GM23338 (cell line): Measurements from ENCODE around the gene G6PC3. TPM values are rescaled to one million over a fixed set of nuclear protein-coding genes. Genes with fewer than 3 reads are reported as not detected.

Source experiments
- ATAC-seq: fragments of 200-7000 bp; cut with Tn5 transposase; 3 replicates; pipeline ENCODE4 v1.9.1; 2020
- DNase-seq: peaks from one replicate; pipeline ENCODE4 v3.0.0-alpha.2; 2015; ENCODE audit warnings: low spot score
- H2AFZ ChIP-seq: fragments of 200-600 bp; sonication (generic); 2 replicates; pipeline ENCODE4 v1.8.0; 2016; ENCODE audit warnings: antibody characterized with exemption, mild to moderate bottlenecking, moderate library complexity
- H3F3A ChIP-seq: fragments of 200-600 bp; sonication (generic); replicated peaks from 2 replicates; pipeline ENCODE4 v1.8.0; 2017; ENCODE audit warnings: antibody characterized with exemption, mixed run types, low read depth
- H3K27ac ChIP-seq: fragments of 200-600 bp; sonication (generic); 2 replicates; pipeline ENCODE4 v1.6.1; 2016; ENCODE audit warnings: low read depth
- H3K27me3 ChIP-seq: fragments of 200-600 bp; sonication (generic); 2 replicates; pipeline ENCODE4 v1.8.0; 2016; ENCODE audit warnings: mild to moderate bottlenecking, mixed run types, moderate library complexity; ENCODE audit not compliant: insufficient read depth
- H3K36me3 ChIP-seq: fragments of 200-600 bp; sonication (generic); 2 replicates; pipeline ENCODE4 v1.8.0; 2016; ENCODE audit warnings: mild to moderate bottlenecking; ENCODE audit not compliant: insufficient read depth
- H3K4me1 ChIP-seq: fragments of 200-600 bp; sonication (generic); 2 replicates; pipeline ENCODE4 v1.8.0; 2016; ENCODE audit warnings: mild to moderate bottlenecking, moderate library complexity; ENCODE audit not compliant: insufficient read depth
- H3K4me2 ChIP-seq: fragments of 200-600 bp; sonication (generic); 2 replicates; pipeline ENCODE4 v1.7.1; 2017; ENCODE audit warnings: mixed run types
- H3K4me3 ChIP-seq: fragments of 200-600 bp; sonication (generic); 2 replicates; pipeline ENCODE4 v1.6.1; 2016; ENCODE audit warnings: mixed run types
- H3K79me2 ChIP-seq: fragments of 200-600 bp; sonication (generic); replicated peaks from 2 replicates; pipeline ENCODE4 v1.8.0; 2017; ENCODE audit warnings: mild to moderate bottlenecking; ENCODE audit not compliant: insufficient read depth
- H3K9me2 ChIP-seq: fragments of 200-600 bp; sonication (generic); 2 replicates; pipeline ENCODE4 v1.8.0; 2017; ENCODE audit not compliant: insufficient read depth
- H4K20me1 ChIP-seq: fragments of 200-600 bp; sonication (generic); replicated peaks from 2 replicates; pipeline ENCODE4 v1.8.0; 2017; ENCODE audit warnings: mild to moderate bottlenecking; ENCODE audit not compliant: insufficient read depth
- H3K27ac Mint-ChIP-seq: 2 replicates; pipeline ENCODE4 v1.8.0; 2020; ENCODE audit warnings: inconsistent platforms, mild to moderate bottlenecking, moderate library complexity, mixed read lengths
- H3K27me3 Mint-ChIP-seq: 3 replicates; pipeline ENCODE4 v1.8.0; 2022; ENCODE audit warnings: low read depth, mild to moderate bottlenecking, moderate library complexity, mixed read lengths, inconsistent platforms; ENCODE audit not compliant: insufficient read depth, poor library complexity
- H3K36me3 Mint-ChIP-seq: 3 replicates; pipeline ENCODE4 v1.8.0; 2021; ENCODE audit warnings: low read depth, mild to moderate bottlenecking, inconsistent platforms, moderate library complexity, mixed read lengths
- H3K4me1 Mint-ChIP-seq: 3 replicates; pipeline ENCODE4 v1.8.0; 2020; ENCODE audit warnings: mild to moderate bottlenecking, inconsistent platforms, mixed read lengths
- H3K4me3 Mint-ChIP-seq: 3 replicates; pipeline ENCODE4 v1.8.0; 2021; ENCODE audit warnings: moderate library complexity, mild to moderate bottlenecking, inconsistent platforms, mixed read lengths
- H3K9me3 Mint-ChIP-seq: 3 replicates; pipeline ENCODE4 v1.8.0; 2020; ENCODE audit warnings: moderate library complexity, mild to moderate bottlenecking, inconsistent platforms, mixed read lengths
- CREB1 ChIP-seq: fragments of 250-450 bp; sonication (Bioruptor Pico); IDR thresholded peaks from 2 replicates; pipeline ENCODE4 v1.5.0; 2020; ENCODE audit warnings: low read depth, mild to moderate bottlenecking, moderate library complexity
- EZH2 ChIP-seq: fragments of 200-600 bp; sonication (generic); IDR thresholded peaks from one replicate; pipeline ENCODE4 v1.8.0; 2017; ENCODE audit warnings: antibody characterized with exemption, mild to moderate bottlenecking, low read depth; ENCODE audit not compliant: unreplicated experiment
- EZH2phosphoT487 ChIP-seq: fragments of 200-600 bp; sonication (generic); IDR thresholded peaks from one replicate; pipeline ENCODE4 v1.8.1; 2018; ENCODE audit warnings: antibody characterized with exemption; ENCODE audit not compliant: unreplicated experiment
- JUNB ChIP-seq: IDR thresholded peaks from one replicate; pipeline ENCODE4 v1.6.1; 2016; ENCODE audit warnings: antibody characterized with exemption; ENCODE audit not compliant: unreplicated experiment
- NANOG ChIP-seq: IDR thresholded peaks from 2 replicates; pipeline ENCODE4 v1.6.1; 2016; ENCODE audit warnings: antibody characterized with exemption, borderline replicate concordance
- POLR2AphosphoS5 ChIP-seq: IDR thresholded peaks from 2 replicates; pipeline ENCODE4 v1.6.1; 2016; ENCODE audit warnings: antibody characterized with exemption, low read depth
- REST ChIP-seq: IDR thresholded peaks from one replicate; pipeline ENCODE4 v1.6.1; 2018; ENCODE audit warnings: antibody characterized with exemption; ENCODE audit not compliant: unreplicated experiment
- STAT1 ChIP-seq: IDR thresholded peaks from one replicate; pipeline ENCODE4 v1.6.1; 2016; ENCODE audit warnings: antibody characterized with exemption; ENCODE audit not compliant: unreplicated experiment
- ZNF114 ChIP-seq: fragments of 250-450 bp; sonication (Bioruptor Pico); IDR thresholded peaks from 2 replicates; pipeline ENCODE4 v1.5.0; 2020; ENCODE audit warnings: mild to moderate bottlenecking, moderate library complexity
- ZNF331 ChIP-seq: fragments of 250-450 bp; sonication (Bioruptor Pico); IDR thresholded peaks from 2 replicates; pipeline ENCODE4 v1.5.0; 2020; ENCODE audit warnings: low read depth, mild to moderate bottlenecking, moderate library complexity
- polyA plus RNA-seq: library from polyadenylated mRNA; unstranded; fragments of >200 nt; fragmentation: Nextera tagmentation; extraction: Ambion mirVana; gene quantifications from 2 replicates; pipeline ENCODE4 v1.2.1, GENCODE V29; 2016
- total RNA-seq: library from RNA; depleted of rRNA; stranded (reverse); fragments of >200 nt; shearing (Covaris generic); gene quantifications from 2 replicates; pipeline ENCODE4 v1.2.3, GENCODE V29; 2014
- TF ChIP-seq, protein P1 (sequence below), 2 experiments: fragments of 200-600 bp in 1 of 2; sonication (generic) in 1 of 2; conservative IDR thresholded peaks; 2 replicates each; pipeline versions ENCODE4 v1.5.1 to v1.6.1; 2016 to 2017; ENCODE audit warnings: antibody characterized with exemption in 2 of 2, low read depth in 2 of 2, mild to moderate bottlenecking in 2 of 2, moderate library complexity in 1 of 2
- TF ChIP-seq, protein P2 (sequence below): fragments of 250-450 bp; sonication (Bioruptor Pico); IDR thresholded peaks from 2 replicates; pipeline ENCODE4 v1.5.0; 2020; ENCODE audit warnings: mild to moderate bottlenecking, moderate library complexity
- TF ChIP-seq, protein P3 (sequence below): IDR thresholded peaks from 2 replicates; pipeline ENCODE4 v1.6.1; 2016; ENCODE audit warnings: antibody characterized with exemption

The G6PC3 gene
- total and polyA plus RNA-seq, 2 experiments from 2014 or later = 112 to 143 TPM

DNA sequence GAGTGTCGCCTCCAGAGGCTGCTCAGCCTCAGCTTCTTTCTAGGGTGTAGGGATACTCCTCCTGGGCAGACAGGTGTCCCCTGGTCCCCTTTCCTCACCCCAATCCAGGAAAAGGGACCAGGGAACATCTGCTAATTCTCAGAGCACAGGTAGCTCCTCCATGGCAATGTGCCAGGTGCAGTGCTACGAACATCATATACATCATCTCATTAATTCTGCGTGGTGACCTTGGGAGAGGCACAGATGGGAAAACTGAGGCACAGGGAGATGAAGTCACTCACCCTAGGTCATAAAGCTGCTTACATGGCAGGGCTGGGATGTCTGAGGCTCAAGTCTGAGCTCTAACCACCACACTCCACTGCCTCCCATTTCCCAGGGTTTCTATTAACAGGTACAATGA is 41.2 kb downstream of the G6PC3 start:
- no peak for TF ChIP-seq JUNB
- no peak for TF ChIP-seq NANOG
- no peak for TF ChIP-seq CREB1
- TF ChIP-seq, protein P1, sequence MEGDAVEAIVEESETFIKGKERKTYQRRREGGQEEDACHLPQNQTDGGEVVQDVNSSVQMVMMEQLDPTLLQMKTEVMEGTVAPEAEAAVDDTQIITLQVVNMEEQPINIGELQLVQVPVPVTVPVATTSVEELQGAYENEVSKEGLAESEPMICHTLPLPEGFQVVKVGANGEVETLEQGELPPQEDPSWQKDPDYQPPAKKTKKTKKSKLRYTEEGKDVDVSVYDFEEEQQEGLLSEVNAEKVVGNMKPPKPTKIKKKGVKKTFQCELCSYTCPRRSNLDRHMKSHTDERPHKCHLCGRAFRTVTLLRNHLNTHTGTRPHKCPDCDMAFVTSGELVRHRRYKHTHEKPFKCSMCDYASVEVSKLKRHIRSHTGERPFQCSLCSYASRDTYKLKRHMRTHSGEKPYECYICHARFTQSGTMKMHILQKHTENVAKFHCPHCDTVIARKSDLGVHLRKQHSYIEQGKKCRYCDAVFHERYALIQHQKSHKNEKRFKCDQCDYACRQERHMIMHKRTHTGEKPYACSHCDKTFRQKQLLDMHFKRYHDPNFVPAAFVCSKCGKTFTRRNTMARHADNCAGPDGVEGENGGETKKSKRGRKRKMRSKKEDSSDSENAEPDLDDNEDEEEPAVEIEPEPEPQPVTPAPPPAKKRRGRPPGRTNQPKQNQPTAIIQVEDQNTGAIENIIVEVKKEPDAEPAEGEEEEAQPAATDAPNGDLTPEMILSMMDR (conservative IDR thresholded peaks at IDR 0.05; ENCODE audit: low read depth in 2 of 2) = no peak
- TF ChIP-seq, protein P2, sequence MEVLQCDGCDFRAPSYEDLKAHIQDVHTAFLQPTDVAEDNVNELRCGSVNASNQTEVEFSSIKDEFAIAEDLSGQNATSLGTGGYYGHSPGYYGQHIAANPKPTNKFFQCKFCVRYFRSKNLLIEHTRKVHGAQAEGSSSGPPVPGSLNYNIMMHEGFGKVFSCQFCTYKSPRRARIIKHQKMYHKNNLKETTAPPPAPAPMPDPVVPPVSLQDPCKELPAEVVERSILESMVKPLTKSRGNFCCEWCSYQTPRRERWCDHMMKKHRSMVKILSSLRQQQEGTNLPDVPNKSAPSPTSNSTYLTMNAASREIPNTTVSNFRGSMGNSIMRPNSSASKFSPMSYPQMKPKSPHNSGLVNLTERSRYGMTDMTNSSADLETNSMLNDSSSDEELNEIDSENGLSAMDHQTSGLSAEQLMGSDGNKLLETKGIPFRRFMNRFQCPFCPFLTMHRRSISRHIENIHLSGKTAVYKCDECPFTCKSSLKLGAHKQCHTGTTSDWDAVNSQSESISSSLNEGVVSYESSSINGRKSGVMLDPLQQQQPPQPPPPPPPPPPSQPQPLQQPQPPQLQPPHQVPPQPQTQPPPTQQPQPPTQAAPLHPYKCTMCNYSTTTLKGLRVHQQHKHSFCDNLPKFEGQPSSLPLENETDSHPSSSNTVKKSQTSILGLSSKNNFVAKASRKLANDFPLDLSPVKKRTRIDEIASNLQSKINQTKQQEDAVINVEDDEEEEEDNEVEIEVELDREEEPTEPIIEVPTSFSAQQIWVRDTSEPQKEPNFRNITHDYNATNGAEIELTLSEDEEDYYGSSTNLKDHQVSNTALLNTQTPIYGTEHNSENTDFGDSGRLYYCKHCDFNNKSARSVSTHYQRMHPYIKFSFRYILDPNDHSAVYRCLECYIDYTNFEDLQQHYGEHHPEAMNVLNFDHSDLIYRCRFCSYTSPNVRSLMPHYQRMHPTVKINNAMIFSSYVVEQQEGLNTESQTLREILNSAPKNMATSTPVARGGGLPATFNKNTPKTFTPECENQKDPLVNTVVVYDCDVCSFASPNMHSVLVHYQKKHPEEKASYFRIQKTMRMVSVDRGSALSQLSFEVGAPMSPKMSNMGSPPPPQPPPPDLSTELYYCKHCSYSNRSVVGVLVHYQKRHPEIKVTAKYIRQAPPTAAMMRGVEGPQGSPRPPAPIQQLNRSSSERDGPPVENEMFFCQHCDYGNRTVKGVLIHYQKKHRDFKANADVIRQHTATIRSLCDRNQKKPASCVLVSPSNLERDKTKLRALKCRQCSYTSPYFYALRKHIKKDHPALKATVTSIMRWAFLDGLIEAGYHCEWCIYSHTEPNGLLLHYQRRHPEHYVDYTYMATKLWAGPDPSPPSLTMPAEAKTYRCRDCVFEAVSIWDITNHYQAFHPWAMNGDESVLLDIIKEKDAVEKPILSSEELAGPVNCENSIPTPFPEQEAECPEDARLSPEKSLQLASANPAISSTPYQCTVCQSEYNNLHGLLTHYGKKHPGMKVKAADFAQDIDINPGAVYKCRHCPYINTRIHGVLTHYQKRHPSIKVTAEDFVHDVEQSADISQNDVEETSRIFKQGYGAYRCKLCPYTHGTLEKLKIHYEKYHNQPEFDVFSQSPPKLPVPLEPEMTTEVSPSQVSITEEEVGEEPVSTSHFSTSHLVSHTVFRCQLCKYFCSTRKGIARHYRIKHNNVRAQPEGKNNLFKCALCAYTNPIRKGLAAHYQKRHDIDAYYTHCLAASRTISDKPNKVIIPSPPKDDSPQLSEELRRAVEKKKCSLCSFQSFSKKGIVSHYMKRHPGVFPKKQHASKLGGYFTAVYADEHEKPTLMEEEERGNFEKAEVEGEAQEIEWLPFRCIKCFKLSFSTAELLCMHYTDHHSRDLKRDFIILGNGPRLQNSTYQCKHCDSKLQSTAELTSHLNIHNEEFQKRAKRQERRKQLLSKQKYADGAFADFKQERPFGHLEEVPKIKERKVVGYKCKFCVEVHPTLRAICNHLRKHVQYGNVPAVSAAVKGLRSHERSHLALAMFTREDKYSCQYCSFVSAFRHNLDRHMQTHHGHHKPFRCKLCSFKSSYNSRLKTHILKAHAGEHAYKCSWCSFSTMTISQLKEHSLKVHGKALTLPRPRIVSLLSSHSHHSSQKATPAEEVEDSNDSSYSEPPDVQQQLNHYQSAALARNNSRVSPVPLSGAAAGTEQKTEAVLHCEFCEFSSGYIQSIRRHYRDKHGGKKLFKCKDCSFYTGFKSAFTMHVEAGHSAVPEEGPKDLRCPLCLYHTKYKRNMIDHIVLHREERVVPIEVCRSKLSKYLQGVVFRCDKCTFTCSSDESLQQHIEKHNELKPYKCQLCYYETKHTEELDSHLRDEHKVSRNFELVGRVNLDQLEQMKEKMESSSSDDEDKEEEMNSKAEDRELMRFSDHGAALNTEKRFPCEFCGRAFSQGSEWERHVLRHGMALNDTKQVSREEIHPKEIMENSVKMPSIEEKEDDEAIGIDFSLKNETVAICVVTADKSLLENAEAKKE (CRISPR knock-in tag) = no peak
- TF ChIP-seq POLR2AphosphoS5 = no peak
- TF ChIP-seq, protein P3, sequence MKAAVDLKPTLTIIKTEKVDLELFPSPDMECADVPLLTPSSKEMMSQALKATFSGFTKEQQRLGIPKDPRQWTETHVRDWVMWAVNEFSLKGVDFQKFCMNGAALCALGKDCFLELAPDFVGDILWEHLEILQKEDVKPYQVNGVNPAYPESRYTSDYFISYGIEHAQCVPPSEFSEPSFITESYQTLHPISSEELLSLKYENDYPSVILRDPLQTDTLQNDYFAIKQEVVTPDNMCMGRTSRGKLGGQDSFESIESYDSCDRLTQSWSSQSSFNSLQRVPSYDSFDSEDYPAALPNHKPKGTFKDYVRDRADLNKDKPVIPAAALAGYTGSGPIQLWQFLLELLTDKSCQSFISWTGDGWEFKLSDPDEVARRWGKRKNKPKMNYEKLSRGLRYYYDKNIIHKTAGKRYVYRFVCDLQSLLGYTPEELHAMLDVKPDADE = no peak
- no peak for TF ChIP-seq EZH2phosphoT487
- no peak for TF ChIP-seq EZH2
- TF ChIP-seq REST = no peak
- TF ChIP-seq STAT1 = no peak
- no peak for TF ChIP-seq ZNF331 (CRISPR knock-in tag)
- TF ChIP-seq ZNF114 = no peak
- Histone ChIP-seq H3K4me1 (peaks cover 33% of the 10 kb centered on the region), H4K20me1 (peaks cover 3% of the 10 kb centered on the region; the same call in 1 of the 2 replicates), H3F3A (peaks cover 18% of the 10 kb centered on the region; the same call in 1 of the 2 replicates), H3K27ac (no peak overlapping the region; the same call in 1 of the 2 replicates), H3K79me2 (peaks cover 8% of the 10 kb centered on the region), H3K4me2 (peak overlapping the region; percentile 77), H3K4me3 (peak overlapping the region; percentile 54), H3K36me3 (no peaks in the 10 kb centered on the region), H2AFZ (no peak overlapping the region), H3K9me2 (no peaks in the 10 kb centered on the region), H3K27me3 (no peaks in the 10 kb centered on the region)
- ATAC-seq (no peak), DNase-seq (no peak)
- Mint-ChIP-seq H3K4me3 (peak overlapping the region; percentile 48; the same call in 1 of the 3 replicates), H3K36me3 (peaks cover under 1% of the 10 kb centered on the region; the same call in 1 of the 3 replicates), H3K9me3 (no peaks in the 10 kb centered on the region), H3K27ac (no peak overlapping the region), H3K27me3 (peaks cover 5% of the 10 kb centered on the region), H3K4me1 (peaks cover 49% of the 10 kb centered on the region)
